Peyer's patch (tissue), 4 donors: ENCODE data around the gene DSC2.
"Not testable (repeated sequence)": the region's sequence is repeated elsewhere in the genome, so short reads cannot be mapped to it uniquely, and the experiment has no call there.

Experiments
- POLR2A ChIP-seq, 2 donors: fragments of 450-650 bp; IDR thresholded peaks; one replicate each; pipeline ENCODE4 v1.5.1; 2017; ENCODE audit warnings: antibody characterized with exemption in 2 of 2, mild to moderate bottlenecking in 2 of 2, moderate library complexity in 2 of 2
- TF ChIP-seq, protein P1 (sequence below), 6 experiments: fragments of 450-650 bp in 4 of 6; fragments of 200-600 bp in 2 of 6; sonication (generic) in 1 of 6; IDR thresholded peaks; one replicate each; pipeline ENCODE4 v1.5.1; 2017 to 2019; ENCODE audit warnings: antibody characterized with exemption in 6 of 6, mild to moderate bottlenecking in 3 of 6, moderate library complexity in 1 of 6

- not testable (repeated sequence) for TF ChIP-seq POLR2A (IDR thresholded peaks at IDR 0.05)
- TF ChIP-seq, protein P1, sequence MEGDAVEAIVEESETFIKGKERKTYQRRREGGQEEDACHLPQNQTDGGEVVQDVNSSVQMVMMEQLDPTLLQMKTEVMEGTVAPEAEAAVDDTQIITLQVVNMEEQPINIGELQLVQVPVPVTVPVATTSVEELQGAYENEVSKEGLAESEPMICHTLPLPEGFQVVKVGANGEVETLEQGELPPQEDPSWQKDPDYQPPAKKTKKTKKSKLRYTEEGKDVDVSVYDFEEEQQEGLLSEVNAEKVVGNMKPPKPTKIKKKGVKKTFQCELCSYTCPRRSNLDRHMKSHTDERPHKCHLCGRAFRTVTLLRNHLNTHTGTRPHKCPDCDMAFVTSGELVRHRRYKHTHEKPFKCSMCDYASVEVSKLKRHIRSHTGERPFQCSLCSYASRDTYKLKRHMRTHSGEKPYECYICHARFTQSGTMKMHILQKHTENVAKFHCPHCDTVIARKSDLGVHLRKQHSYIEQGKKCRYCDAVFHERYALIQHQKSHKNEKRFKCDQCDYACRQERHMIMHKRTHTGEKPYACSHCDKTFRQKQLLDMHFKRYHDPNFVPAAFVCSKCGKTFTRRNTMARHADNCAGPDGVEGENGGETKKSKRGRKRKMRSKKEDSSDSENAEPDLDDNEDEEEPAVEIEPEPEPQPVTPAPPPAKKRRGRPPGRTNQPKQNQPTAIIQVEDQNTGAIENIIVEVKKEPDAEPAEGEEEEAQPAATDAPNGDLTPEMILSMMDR (IDR thresholded peaks at IDR 0.05): not testable (repeated sequence)
Measured at GRCh38 chr18:31011455-31011854, 90.8 kb downstream of the DSC2 start.
